H4 (cell line): ENCODE results near the gene IGSF9. TPM values are rescaled to one million over a fixed set of nuclear protein-coding genes. Genes with fewer than 3 reads are reported as not detected.
A peak's percentile ranks its signal among the peaks of the same experiment; 100 is the strongest.

ENCODE experiments used
- DNase-seq: peaks from one replicate; pipeline ENCODE4 v3.0.0-alpha.2; 2015; ENCODE audit warnings: low spot score
- total RNA-seq: library from RNA; depleted of rRNA; stranded (reverse); fragments of >200 nt; shearing (Covaris generic); gene quantifications from 2 replicates; pipeline ENCODE4 v1.2.3, GENCODE V29; 2014

Gene IGSF9
- total RNA-seq, 1 experiment from 2014 or later = 0.52 TPM

DNA sequence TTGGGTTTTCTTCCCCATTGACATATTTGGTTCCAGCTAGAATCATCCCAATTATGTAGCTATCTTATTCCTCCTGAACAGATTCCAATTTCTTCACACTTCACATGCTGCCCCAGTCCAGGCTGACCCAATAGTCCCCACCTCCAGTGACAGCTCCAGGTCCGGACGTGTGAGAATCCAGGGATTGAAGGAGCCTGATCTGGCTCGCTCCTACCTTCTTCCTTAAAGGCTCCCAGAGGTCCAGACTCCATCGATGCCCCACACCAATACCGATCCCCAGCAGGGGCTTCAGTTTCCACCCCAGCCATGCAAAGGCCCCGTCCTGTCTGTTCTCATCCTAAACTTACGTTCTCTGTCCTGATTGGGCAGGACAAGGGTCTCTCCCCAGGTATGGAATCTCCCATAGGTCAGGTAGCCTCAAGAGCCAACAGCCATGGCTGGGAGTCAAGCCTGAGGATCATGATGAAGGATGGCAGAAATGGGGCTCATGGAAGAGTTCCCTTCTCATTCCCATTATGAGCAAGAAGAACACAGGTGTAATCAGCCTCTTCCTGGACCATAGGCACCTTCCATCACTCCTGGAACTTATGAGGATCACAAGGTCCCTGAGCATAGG is 29.0 kb upstream of the IGSF9 start:
- DNase-seq = no peak

DNA sequence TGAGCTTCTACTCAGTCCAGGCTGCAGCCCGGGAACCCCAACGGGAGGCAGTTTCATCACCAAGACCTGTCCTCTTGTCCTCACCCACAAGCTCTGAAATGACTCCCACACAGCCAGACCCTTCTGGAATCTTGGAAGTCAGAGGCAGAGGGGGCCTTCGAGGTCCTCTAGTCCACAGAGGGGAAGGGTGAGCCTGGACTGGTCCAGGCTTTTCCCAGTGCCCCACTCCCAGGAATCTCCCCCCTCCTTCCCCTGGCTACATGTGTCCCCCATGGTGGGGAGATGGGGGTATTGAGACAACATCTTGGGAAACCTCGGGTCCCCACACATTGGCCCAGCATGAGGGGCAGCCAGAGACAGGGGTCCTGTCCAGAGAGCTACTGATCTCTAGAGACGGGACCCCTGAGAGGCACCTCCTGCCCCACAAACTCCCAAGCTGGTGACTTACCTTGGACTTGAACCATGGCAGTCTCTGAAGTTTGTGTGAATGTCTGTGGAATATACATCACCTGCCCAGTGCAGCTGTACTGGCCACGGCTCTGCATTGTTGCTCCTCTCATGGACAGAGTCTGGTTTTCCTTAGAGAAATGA is 28.0 kb upstream of the IGSF9 start:
- no peak for DNase-seq

DNA sequence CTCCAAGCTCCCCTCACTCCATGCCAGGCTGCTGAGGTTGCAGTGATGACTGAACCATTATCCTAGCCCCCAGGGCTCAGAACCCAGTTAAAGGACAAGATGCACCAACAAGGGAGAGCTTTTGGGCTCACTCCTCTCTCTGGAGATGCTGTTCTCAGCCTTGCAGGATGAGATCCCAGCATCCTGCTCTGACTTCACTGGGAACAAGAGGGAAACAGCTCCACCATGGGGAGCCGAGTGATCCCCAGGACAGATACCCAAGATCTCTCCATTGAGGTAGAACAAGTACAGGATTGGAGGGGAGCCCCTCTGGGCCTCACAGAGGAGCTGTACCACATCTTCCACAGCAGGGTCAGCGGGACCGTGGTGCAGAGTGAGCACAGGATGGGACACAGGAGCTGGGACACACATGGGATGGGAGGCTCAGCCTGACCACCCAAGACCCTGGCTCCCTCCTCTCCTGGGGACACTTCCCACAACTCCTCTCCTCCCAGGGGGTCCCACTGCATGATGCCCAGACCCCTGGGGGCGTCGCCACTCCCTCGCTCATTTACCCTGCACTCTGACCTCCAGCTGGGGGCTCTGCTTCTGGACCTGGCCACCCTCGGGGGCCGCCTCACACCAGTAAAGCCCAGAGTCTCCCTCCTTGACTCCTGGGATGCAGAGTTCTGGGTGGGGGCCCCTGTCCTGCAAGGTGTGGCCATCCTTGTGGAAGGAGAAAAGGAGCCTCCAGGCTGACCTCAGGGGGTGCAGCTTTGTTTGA is 27.2 kb upstream of the IGSF9 start:
- DNase-seq = no peak

DNA sequence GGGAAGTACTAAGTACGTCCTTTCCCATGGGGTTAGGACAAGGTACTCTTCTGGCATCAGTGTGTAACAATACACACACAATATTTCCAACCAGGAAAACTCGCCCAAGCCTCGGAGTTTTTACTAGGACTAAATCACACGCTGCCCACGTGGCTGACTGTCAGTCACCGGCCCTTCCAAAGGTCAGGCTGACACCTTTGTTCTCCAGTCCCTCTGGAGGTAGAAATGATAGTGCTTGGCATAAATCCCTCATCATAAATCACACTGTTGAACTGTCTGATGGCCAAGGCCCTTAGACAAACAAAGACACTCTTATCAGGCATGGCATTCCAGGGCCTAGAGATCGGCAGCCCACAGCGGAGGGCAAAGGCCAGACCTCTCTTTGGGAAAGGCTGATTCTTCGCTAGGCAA is 25.5 kb upstream of the IGSF9 start:
- no peak for DNase-seq

DNA sequence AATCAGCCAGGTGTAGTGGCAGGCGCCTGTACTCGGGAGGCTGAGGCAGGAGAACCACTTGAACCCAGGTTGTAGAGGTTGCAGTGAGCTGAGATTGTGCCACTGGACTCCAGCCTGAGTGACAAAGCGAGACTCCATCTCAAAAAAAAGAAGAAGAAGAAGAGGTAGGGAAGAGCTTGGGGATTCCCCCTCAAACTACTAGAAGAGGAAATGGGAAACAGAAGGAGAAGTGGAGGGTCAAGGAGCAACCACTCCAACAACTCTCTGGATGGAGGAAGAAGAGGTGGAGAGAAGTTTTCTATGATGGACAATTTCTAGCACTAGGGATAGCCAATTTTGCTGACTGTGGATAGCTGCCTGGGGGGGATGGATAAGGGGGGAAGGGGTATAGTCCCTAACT is 23.5 kb upstream of the IGSF9 start:
- DNase-seq = no peak

DNA sequence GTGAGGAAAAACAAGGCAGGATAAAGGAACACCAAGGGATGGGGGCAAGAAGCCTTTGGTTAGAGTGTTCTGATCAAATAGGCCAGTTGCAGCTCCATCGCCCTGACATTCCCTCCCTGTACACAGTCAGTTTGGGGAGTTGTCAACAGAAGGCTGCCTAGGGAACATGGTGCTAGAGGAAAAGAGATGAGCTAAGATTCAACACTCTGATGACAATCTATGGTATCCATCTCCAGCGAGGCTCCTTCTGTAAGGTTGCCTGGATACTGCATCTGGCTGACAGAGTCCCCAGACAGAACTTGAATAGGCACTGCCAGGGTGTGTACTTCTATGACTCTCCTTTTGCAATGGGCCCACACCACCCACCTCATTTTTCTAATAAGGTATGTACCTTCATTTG is 19.9 kb upstream of the IGSF9 start:
- DNase-seq = no peak

DNA sequence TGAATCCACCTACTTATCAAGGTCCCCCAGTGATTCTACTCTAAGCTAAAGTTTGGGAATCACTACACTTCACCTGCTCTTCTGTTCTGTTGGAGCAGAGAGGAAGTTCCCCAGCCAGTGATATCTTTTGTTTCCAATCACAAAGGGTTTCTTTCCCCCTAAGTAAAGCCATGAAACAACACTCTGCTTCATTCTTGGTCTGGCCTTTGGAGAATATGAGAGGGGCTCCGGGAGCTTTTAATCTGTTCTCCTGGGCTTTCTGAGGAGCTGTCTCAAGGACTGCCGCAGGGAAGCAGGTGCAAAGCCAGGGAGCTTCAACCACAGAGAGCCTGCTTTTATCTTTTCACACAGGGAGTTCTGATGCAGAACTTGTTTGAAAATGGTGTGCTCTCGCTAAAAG is 18.7 kb upstream of the IGSF9 start:
- DNase-seq = no peak

DNA sequence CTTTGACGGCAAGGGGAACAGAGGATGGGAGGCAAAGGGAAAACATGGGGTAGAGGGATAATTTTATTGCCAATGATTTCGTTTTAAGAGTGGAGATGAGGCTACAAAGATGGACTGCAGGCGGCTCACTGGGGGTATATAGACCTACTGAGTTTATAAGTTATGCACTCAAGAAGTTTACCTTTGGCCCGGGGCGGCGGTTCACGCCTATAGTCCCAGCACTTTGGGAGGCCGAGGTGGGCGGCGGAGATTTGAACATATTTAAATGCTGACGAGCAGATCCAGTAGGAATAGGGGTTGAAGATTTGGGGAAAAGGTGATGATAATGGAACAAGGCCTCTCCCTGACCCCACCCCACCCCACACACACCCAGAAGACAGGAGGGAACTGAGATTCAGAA is 16.8 kb upstream of the IGSF9 start:
- DNase-seq = no peak

DNA sequence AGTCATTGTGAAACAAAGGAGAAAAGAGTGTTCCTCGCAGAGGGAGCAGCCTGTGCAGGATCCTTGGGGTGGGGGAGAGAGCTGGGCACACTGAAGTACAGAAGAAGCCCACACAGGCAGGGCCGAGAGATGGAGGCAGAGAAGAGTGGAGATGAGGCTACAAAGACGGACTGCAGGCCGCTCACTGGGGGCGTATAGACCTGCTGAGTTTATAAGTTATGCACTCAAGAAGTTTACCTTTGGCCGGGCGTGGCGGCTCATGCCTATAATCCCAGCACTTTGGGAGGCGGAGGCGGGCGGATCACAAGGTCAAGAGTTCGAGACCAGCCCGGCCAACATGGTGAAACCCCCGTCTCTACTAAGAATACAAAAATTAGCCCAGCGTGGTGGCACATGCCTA is 16.2 kb upstream of the IGSF9 start:
- no peak for DNase-seq

DNA sequence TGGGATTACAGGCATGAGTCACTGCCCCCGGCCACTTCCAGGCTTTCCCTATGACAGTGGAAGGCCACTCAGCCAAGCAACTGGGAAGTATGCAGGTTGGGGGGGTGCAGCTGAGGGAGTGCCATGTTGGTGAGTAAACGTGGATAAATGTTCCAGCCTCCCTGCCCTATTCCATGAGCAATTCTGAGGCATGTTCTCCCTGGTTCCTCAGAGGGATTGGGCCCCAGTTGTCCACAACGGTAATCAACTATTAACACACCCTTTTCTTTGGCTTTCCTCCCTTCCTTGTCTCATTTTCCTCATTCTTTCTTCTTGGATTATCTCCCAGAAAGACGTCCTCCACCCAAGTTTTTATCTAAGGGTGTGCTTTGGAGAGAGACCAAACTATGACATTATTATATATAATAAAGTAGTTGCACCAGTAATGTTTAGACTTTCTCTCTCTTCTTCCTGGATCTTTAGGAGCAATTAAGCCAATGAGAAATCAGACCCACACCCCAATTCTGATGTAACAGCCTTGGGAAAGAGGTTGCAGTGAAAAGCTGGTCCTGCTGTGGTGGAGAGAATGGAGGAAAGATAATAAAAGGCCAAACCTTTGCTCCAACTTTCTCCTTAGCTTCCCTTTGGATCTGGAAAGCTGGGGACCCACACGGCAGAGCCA is 15.4 kb upstream of the IGSF9 start:
- peak; percentile 60 for DNase-seq

DNA sequence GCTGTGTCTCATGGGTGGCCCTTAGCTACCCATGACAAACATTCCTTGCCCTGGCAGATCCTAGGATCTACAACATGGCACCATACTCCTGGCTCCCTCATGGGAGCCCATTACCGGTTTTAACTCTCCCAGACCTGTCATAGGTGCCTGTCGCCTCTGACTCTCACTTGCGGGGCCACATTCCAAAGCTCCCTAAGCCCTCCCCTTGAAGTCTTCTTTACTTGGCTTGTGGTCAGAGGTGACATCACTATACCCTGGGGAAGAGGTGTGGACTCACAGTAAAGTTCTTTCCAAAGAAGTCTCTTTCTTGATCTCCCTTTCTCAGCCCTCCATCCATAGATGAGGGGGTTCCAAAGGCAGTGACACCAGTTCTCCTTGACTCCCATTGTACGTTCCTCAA is 14.0 kb upstream of the IGSF9 start:
- peak; percentile 17 for DNase-seq

DNA sequence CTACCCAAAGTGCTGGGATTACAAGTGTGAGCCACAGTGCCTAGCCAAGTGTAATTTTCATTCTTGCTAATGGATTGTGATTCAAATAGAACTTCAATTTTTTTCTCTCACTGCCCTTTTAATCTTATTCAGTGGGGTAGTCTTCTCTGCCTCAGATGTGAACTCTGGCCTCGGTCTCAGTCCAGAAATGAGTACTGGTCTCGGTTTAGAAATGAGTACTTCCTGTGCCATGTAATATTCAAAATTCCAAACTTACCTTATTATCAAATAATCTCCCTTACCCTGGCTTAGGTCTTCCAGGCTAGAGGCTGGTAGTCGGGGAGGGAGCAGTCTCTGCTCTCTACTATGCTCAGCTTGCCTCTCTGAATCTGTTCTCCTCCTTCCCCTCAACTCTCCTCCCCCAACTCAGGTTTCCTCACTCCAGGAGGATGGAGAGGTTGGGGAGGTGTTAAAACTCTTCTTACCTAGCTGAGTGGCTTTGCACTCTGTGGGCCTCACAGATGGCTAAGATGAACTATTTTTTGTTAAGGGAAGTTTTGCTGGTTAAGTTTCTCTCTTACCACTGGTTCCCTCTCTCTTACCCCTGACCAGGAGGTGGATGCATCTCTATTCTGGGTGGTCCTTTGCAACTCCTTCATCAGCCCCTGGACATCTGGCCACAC is 13.4 kb upstream of the IGSF9 start:
- no peak for DNase-seq

DNA sequence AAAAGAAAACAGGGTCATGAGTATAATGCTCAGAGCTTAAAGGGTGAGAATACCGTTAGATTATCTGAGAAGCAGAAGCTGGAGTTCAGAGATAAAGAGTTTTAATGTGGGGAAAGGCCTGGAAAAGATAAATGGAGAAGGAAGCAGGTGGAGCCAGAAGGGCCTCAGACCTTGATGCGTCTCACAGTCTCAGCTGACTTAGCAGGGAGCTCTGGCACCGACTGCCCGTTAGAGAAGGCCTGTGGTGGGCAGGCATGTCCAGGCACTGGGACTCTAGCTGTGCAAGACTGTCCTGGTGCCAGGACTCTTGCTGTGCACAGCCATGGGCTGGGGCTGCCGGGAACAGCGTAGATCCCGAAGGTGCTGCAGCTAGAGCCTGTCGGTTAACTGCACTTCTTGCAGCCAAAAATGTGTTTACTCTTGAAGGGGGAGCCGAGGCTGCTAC is 12.4 kb upstream of the IGSF9 start:
- no peak for DNase-seq

DNA sequence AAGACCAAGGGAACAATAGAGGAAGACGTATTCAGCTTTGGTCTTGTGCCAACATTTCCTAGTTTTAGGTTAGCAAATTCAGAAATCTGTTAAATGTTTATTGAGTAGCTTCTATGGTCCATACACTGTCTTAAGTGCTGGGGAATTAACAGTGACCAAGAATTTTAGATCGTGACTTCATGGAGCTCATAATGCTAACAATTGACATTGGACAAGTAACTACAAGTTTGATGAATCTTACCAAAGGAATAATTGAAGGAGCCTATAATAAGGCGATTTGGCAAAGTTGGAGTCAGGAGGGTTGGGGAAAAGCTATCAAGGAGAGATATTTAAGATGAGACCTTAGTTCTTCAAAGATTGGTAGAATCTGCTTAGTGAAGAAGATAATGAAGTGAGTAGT is 10.0 kb upstream of the IGSF9 start:
- no peak for DNase-seq

DNA sequence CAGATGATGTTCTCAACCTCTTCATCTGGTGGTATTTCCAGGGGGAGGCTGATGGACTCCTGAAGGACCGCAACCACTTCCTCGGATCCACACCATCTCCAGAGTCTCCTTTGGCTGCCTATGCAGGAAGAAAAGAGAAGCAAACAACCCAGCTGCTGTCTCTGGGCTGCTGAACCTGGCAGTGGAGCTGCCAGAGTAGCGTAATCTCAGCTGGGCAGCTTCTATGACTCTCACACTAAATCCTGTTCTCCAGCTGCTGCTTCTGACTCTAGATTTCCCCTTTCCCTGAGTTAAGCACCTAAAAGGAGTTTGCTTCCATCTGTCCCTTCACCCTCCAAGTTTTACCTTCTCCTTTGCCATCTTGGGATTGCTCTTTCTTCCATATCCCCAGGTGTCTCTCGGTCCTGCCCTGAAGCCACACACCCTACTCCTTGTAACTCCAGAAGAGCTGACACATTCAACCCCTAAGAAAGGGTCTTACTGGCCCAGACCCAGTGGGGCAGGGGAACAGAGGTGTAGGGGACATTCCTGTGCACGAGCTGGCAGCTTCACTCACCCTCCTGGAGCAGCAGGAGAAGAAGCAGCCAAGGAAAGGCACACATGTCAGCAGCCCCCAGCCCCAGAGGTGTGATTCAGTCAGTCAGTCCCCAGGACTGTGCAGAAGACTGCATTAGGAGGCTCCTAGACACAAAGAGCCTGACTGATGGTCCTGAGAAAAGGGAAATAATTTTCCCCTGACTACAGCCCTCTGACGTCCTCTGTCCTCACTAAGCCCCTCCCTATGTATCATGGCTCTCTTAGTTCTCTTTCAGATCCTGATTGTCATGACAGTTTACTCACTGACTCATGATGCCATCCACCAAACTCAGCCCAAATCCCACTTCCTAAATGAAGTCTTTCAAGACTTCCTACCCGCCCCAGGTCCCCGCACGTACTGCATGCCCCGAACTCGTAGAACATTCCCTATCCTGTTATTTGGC is 8.4 kb upstream of the IGSF9 start, which contains the start of gene SLAMF9:
TSS of gene SLAMF9 (minus strand) at position 702 of the 980 bp plus-strand sequence. CDS start at position 602, 100 bp downstream.
- DNase-seq = no peak

DNA sequence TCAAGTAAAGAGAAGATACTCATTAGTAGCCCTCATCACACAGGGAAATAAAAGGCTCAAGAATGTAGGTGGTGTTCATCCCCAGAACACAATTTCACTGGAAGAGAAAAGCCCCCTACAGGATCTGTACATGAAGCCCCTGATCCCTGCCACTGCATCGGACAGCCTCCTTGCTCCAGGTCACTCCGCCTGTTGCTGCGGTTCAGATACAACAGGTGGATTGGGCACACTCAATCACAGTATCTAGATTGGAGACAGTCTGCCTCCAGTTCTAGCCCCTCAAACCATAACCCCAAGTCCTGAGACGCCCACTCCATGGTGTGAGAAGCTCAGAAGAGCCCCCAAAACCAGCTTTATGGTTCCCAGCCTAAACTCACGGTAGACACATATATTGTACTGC is 7.5 kb upstream of the IGSF9 start:
- no peak for DNase-seq

DNA sequence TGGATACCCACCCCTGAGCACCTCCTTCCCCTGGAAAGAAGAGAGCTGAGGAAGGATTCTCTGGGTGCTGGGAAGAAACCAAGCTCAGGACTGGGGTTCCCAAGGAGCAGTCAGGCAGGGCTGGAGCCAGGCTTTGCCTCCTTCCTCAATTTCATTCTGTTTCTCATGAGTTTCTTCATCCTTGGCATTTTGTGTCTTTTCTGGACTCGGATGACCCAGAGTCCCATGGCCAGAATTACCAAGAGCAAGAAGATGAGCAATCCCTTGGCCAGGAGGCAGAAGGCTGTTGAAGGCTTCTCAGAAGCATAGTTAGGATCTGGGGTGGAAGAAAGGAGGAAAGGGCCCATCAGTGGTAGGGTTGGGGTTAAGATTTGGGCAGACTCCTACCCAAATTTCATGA is 6.1 kb upstream of the IGSF9 start:
- no peak for DNase-seq

DNA sequence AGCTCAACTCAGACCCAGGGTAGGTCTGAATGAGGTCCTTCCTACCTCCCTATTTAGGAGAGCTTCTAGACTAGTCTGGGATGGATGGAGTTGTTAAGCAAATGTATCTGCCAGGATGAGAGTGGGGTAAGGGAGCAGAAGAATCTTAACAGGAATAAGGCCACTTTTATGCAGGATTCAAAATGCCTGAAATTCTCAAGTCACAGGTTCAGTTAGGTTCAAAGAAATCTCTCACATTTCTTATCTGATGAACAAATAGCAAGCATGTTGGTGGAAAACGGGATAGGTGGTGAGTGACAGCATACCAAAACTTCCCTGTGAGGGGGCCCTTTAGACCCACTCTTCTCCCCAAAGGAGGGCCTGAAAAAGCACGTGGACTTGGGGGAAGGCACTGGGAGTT is 5.6 kb upstream of the IGSF9 start:
- no peak for DNase-seq

DNA sequence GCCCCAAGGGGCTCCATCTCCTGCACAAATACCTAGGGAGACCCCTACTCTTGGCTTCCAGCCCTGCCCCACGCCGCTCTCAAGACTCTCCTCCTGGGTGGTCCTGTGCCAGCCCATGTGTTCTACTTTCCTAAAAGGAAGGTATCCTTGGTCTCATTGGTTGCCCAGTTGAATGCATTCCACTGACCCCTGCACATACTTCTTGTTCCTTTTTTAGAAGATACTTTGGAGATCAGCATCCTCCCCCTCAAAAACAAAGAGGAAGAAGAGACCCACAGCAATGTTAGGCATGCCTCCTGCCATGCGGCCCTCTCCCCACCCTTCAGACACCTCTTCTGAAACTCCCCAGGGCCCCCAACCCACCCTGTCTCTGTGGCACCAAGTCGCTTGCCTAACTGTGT is 4.6 kb upstream of the IGSF9 start:
- DNase-seq = no peak

DNA sequence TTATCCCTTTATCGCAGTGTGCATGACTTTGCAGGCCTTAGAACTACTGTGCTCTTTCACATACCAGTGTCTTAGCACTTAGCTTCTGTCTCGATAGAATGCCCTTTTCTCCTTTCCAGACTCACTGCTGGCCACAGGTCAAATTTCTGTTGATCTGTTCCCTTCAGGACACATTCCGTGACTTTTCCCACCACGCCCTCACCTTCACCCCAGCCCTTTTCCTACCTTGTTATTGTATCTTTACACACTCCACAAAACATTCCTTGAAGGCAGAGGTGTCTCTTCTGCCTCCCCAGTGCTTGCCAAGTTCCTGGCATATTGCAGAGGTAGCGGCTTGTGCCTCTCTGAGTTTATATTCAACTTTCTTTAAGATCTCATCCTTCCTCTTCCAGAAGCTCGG is 3.7 kb upstream of the IGSF9 start:
- no peak for DNase-seq

DNA sequence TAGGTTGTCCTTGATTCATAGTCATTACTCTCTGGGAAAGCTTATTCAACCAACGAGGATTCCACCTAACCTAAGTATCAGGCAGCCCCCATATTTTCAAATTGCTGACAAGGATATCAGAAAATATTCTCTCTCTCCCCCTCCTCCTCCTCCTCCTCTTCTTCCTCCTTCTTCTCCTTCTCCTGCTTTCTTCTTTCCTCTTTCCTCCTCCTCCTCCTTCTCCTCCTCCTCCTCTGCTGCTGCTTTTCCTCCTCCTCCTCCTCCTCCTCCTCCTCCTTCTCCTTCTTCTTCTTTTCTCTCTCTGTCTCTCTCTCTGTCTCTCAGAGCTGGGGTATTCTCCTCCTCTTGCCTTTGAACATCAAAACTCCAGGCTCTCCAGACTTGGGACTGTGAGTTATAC is 2.5 kb upstream of the IGSF9 start:
- DNase-seq = no peak
